NCI-H1092 (cell line): ENCODE data around the gene SRP68.
A peak's percentile ranks its signal among the peaks of the same experiment; 100 is the strongest.
"Not testable (repeated sequence)": the region's sequence is repeated elsewhere in the genome, so short reads cannot be mapped to it uniquely, and the experiment has no call there.

ENCODE experiments used
- DNase-seq: peaks from one replicate; lab custom pipeline; 2025; lab: John Stamatoyannopoulos, UW

The SRP68 gene

GRCh38 chr17:76046064-76046463 lies 26.3 kb downstream of the SRP68 start:
- no peak for DNase-seq

- not testable (repeated sequence) for DNase-seq
These were observed 27.8 kb downstream of the SRP68 start for GRCh38 chr17:76044475-76045007.

- DNase-seq, result not testable (repeated sequence)
These were observed 29.4 kb downstream of the SRP68 start for GRCh38 chr17:76042868-76043267.

- no peak for DNase-seq
These were observed 31.9 kb downstream of the SRP68 start for GRCh38 chr17:76040376-76040775.

- DNase-seq, result no peak
These were observed 33.2 kb downstream of the SRP68 start for GRCh38 chr17:76039121-76039520.

- no peak for DNase-seq
These were observed 34.3 kb downstream of the SRP68 start for GRCh38 chr17:76038050-76038449.

GRCh38 chr17:76036497-76037261 lies 35.6 kb downstream of the SRP68 start:
- no peak for DNase-seq

- no peak for DNase-seq
These were observed 37.6 kb downstream of the SRP68 start for GRCh38 chr17:76034428-76035350.

GRCh38 chr17:76033139-76033538 lies 39.2 kb downstream of the SRP68 start:
- DNase-seq, result no peak

GRCh38 chr17:76032780-76033108 lies 39.6 kb downstream of the SRP68 start:
- no peak for DNase-seq

- peak; percentile 61 for DNase-seq
These were observed 40.1 kb downstream of the SRP68 start for GRCh38 chr17:76032073-76032779.

- no peak for DNase-seq
These were observed 45.0 kb downstream of the SRP68 start, which contains the start of gene EVPL for GRCh38 chr17:76027159-76027839. TSS of gene EVPL (minus strand) at chr17:76027306. CDS start at chr17:76027198, 108 bp downstream.

- no peak for DNase-seq
These were observed 45.6 kb downstream of the SRP68 start for GRCh38 chr17:76026714-76027158.

- no peak for DNase-seq
These were observed 47.0 kb downstream of the SRP68 start for GRCh38 chr17:76025294-76025693.

GRCh38 chr17:76024353-76024752 lies 48.0 kb downstream of the SRP68 start:
- no peak for DNase-seq

GRCh38 chr17:76023900-76024237 lies 48.4 kb downstream of the SRP68 start:
- no peak for DNase-seq

GRCh38 chr17:76022973-76023899 lies 49.1 kb downstream of the SRP68 start:
- no peak for DNase-seq

- no peak for DNase-seq
These were observed 50.0 kb downstream of the SRP68 start for GRCh38 chr17:76022285-76022684.

GRCh38 chr17:76019833-76020467 lies 52.4 kb downstream of the SRP68 start:
- DNase-seq, result no peak

- no peak for DNase-seq
These were observed 53.5 kb downstream of the SRP68 start for GRCh38 chr17:76018801-76019200.
